Mammary epithelial cell (primary cell): ENCODE data around the gene WNK4.

Experiments
- CTCF ChIP-seq, 2 donors: IDR thresholded peaks in 1 of 2; conservative IDR thresholded peaks in 1 of 2; 2 replicates each; pipeline ENCODE4 v1.5.1; 2011 to 2012; ENCODE audit warnings: inconsistent platforms in 2 of 2, low read length in 2 of 2, mild to moderate bottlenecking in 2 of 2, control low read depth in 1 of 2, low read depth in 1 of 2; ENCODE audit not compliant: insufficient read depth in 1 of 2; ENCODE audit errors: extremely low read depth in 1 of 2
- EZH2 ChIP-seq: IDR thresholded peaks from 2 replicates; pipeline ENCODE4 v1.6.1; 2012; ENCODE audit warnings: low read length, inconsistent platforms, borderline replicate concordance

GRCh38 chr17:42767512-42767911 is 12.9 kb upstream of the WNK4 start:
- no peak for TF ChIP-seq CTCF (conservative IDR thresholded peaks at IDR 0.05 in 1 of 2, IDR thresholded peaks at IDR 0.05 in 1 of 2; ENCODE audit: extremely low read depth in 1 of 2, insufficient read depth in 1 of 2, low read depth in 1 of 2, low read length in 2 of 2)
- TF ChIP-seq EZH2 = no peak
